ENCODE measurements around the gene SCUBE3.

DNA sequence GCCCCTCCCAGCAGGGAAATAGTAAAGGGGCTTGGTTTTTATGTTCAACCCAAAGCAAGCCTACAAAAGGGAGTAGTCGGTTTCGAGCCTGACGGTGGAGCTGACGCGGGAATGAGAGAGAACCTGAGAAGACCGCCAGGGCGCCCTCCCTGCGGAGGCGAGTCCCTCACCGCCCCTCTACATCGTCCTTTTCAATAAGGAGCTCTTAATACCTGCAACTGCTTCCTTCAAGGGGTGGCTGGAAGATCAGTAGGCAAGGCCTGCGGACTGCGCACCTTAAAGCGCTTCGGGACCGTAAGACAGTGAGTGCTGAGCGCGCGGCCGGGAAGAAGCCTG, 45.1 kb downstream of the SCUBE3 start:
- TF ChIP-seq GATA2 (IDR thresholded peaks at IDR 0.05; ENCODE audit: low read depth, low read length), result no peak
- no peak for TF ChIP-seq GATA3 (IDR thresholded peaks at IDR 0.05; ENCODE audit: low read depth, low read length)
